NT2/D1 (cell line): ENCODE data around the gene KRT83.

ENCODE experiments used
- DNase-seq: peaks from one replicate; pipeline ENCODE4 v3.0.0-alpha.2; 2011; ENCODE audit warnings: low read depth, low spot score
- H3K27me3 ChIP-seq: 2 replicates; pipeline ENCODE4 v1.6.0; 2011; ENCODE audit warnings: mild to moderate bottlenecking; ENCODE audit not compliant: insufficient read length, insufficient read depth
- H3K36me3 ChIP-seq: 2 replicates; pipeline ENCODE4 v1.6.1; 2011; ENCODE audit warnings: mild to moderate bottlenecking, low read length, mixed read lengths; ENCODE audit not compliant: insufficient read depth, insufficient read length
- H3K4me1 ChIP-seq: 2 replicates; pipeline ENCODE4 v1.5.1; 2011; ENCODE audit not compliant: insufficient read depth, insufficient read length
- H3K4me3 ChIP-seq: 2 replicates; pipeline ENCODE4 v1.5.1; 2011; ENCODE audit warnings: low read depth; ENCODE audit not compliant: insufficient read length
- H3K9ac ChIP-seq: 2 replicates; pipeline ENCODE4 v1.6.0; 2011; ENCODE audit warnings: low read depth; ENCODE audit not compliant: insufficient read length
- H3K9me3 ChIP-seq: 2 replicates; pipeline ENCODE4 v1.5.1; 2011; ENCODE audit warnings: mild to moderate bottlenecking, low read length; ENCODE audit not compliant: insufficient read depth
- SUZ12 ChIP-seq: IDR thresholded peaks from 2 replicates; pipeline ENCODE4 v1.6.1; 2011; ENCODE audit not compliant: insufficient read length, insufficient read depth; ENCODE audit errors: extremely low read depth
- YY1 ChIP-seq: IDR thresholded peaks from 2 replicates; pipeline ENCODE4 v1.6.1; 2011; ENCODE audit not compliant: insufficient read length, insufficient read depth
- ZNF274 ChIP-seq: IDR thresholded peaks from 2 replicates; pipeline ENCODE4 v1.6.1; 2011; ENCODE audit warnings: mild to moderate bottlenecking, low read depth, low read length

The KRT83 gene

GRCh38 chr12:52327830-52328500, 6.8 kb upstream of the KRT83 start:
- peaks cover 2% of the 10 kb centered on the region for H3K27me3 ChIP-seq
- TF ChIP-seq YY1, result no peak
- no peak for TF ChIP-seq SUZ12
- no peak for TF ChIP-seq ZNF274
- no peak overlapping the region for H3K9ac ChIP-seq
- H3K36me3 ChIP-seq, result no peaks in the 10 kb centered on the region
- H3K4me1 ChIP-seq, result no peaks in the 10 kb centered on the region
- no peak for DNase-seq
- H3K4me3 ChIP-seq, result no peak overlapping the region
- H3K9me3 ChIP-seq, result no peaks in the 10 kb centered on the region

GRCh38 chr12:52327052-52327829, 6.0 kb upstream of the KRT83 start:
- H3K9me3 ChIP-seq, result no peaks in the 10 kb centered on the region
- H3K36me3 ChIP-seq, result no peaks in the 10 kb centered on the region
- no peak for TF ChIP-seq ZNF274
- TF ChIP-seq SUZ12, result no peak
- no peak for TF ChIP-seq YY1
- H3K9ac ChIP-seq, result no peak overlapping the region
- peaks cover under 1% of the 10 kb centered on the region for H3K27me3 ChIP-seq
- peak; percentile 90 for DNase-seq
- H3K4me1 ChIP-seq, result no peaks in the 10 kb centered on the region
- H3K4me3 ChIP-seq, result no peak overlapping the region

DNA sequence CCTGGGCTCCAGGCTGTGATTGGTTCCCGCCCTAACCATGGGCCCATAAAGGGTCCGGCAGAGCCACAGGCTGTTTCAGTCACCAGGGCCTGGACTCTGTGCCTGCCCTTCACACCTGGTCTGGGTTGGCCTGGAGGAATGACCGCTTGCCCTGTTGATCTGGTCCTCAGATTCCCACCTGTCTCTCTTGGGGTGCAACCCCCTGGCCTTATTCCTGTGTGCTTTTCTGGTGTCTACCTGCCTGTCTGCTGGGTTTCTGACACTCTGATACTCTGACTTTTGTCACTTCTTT, 2.9 kb upstream of the KRT83 start:
- H3K36me3 ChIP-seq, result no peaks in the 10 kb centered on the region
- no peaks in the 10 kb centered on the region for H3K4me1 ChIP-seq
- TF ChIP-seq YY1, result no peak
- TF ChIP-seq SUZ12, result no peak
- TF ChIP-seq ZNF274, result no peak

DNA sequence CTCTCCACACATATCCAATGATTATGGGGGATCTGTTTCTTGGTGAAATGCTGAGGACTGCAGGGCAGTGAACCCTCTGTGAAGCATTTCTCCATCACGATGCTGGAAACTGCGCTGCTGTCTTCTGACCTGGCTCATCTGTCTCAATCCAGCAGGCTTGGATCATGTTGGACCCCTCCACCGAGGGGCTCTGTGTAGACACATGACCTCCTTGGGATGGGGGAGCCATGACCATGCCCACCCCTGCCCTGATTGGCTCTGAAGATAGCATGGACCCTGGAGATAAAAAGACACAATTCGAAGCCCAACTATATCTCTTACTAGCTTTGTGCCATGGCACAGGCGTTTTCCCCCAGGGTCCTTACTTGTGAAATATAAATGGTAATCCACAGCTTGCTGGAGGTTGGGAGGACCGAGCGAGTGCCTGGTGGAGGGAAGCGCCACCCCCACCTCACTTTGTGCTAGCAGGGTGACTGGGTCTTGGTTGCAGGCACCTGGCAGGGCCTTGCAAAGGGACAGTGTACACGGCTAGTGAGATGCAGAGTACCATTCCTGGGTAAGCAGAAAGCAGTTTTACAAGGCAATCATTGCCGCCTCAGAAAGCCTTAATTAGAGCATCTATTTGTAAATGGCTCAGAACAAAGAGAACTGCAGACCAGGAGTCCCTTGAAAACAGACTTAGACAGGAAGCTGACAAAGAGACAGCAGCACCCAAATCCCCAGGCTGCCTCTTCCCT, 2.4 kb upstream of the KRT83 start:
- no peak for DNase-seq
- no peaks in the 10 kb centered on the region for H3K36me3 ChIP-seq
- peaks cover 1% of the 10 kb centered on the region for H3K27me3 ChIP-seq
- TF ChIP-seq YY1, result no peak
- no peak for TF ChIP-seq SUZ12
- TF ChIP-seq ZNF274, result no peak
- no peak overlapping the region for H3K4me3 ChIP-seq
- no peaks in the 10 kb centered on the region for H3K9me3 ChIP-seq
- H3K9ac ChIP-seq, result no peak overlapping the region
- H3K4me1 ChIP-seq, result peaks cover 2% of the 10 kb centered on the region

More for the DNA sequence above, 2.9 kb upstream of the KRT83 start:
- DNase-seq, result no peak
- H3K4me3 ChIP-seq, result no peak overlapping the region
- no peaks in the 10 kb centered on the region for H3K27me3 ChIP-seq
- H3K9ac ChIP-seq, result no peak overlapping the region
- no peaks in the 10 kb centered on the region for H3K9me3 ChIP-seq

GRCh38 chr12:52323001-52323400, 1.8 kb upstream of the KRT83 start:
- TF ChIP-seq ZNF274 (no peak), YY1 (no peak), SUZ12 (no peak)
- no peak for DNase-seq
- Histone ChIP-seq H3K27me3 (peaks cover 3% of the 10 kb centered on the region), H3K4me1 (peaks cover 2% of the 10 kb centered on the region), H3K9me3 (no peaks in the 10 kb centered on the region), H3K36me3 (no peaks in the 10 kb centered on the region), H3K4me3 (no peak overlapping the region), H3K9ac (no peak overlapping the region)

- TF ChIP-seq YY1, result no peak
- H3K27me3 ChIP-seq, result peaks cover 3% of the 10 kb centered on the region
Measured at GRCh38 chr12:52322069-52322468, 871 bp upstream of the KRT83 start.

DNA sequence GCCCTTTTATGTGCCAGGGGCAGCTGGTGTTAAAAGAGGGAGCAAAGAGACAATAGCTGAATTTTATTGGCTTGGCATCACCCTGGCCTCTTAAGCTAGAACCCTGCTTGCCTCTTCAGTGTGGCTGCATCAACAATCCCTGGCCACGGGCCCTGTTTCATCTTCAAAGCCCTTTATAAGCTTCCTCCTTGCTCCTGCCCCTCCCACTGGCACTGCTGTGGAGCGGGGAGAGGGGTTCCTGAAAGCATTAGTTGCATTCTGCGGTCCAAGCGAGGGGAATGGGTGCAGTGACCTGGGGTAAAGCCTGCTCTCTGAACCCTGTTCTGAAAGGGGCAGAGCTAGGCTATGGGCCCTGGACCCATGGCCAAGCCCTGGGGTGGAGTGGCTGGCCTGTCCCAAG, 220 bp upstream of the KRT83 start:
- Histone ChIP-seq H3K4me3 (no peak overlapping the region), H3K27me3 (peaks cover 3% of the 10 kb centered on the region), H3K9me3 (no peaks in the 10 kb centered on the region), H3K9ac (no peak overlapping the region), H3K4me1 (peaks cover 2% of the 10 kb centered on the region), H3K36me3 (no peaks in the 10 kb centered on the region)
- TF ChIP-seq ZNF274, result no peak
- TF ChIP-seq YY1, result no peak
- TF ChIP-seq SUZ12, result no peak
- no peak for DNase-seq

More at GRCh38 chr12:52322069-52322468, 871 bp upstream of the KRT83 start:
- H3K4me1 ChIP-seq, result peaks cover 2% of the 10 kb centered on the region
- H3K9me3 ChIP-seq, result no peaks in the 10 kb centered on the region
- DNase-seq, result no peak
- H3K36me3 ChIP-seq, result no peaks in the 10 kb centered on the region
- H3K9ac ChIP-seq, result no peak overlapping the region
- H3K4me3 ChIP-seq, result no peak overlapping the region
